Gastroesophageal sphincter (tissue), 3 donors: ENCODE results near the gene KREMEN1.

Experiments
- CTCF ChIP-seq, 4 experiments: fragments of 200-600 bp in 2 of 4; fragments of 450-650 bp in 2 of 4; sonication (generic) in 1 of 4; IDR thresholded peaks; one replicate each; pipeline ENCODE4 v1.5.1; 2017 to 2019; ENCODE audit warnings: antibody characterized with exemption in 4 of 4, mild to moderate bottlenecking in 2 of 4, moderate library complexity in 2 of 4
- EP300 ChIP-seq: sonication (generic); formaldehyde crosslinking; IDR thresholded peaks from one replicate; pipeline ENCODE4 v1.6.1; 2017; ENCODE audit warnings: antibody characterized with exemption, mild to moderate bottlenecking
- POLR2A ChIP-seq, 2 donors: fragments of 450-650 bp; IDR thresholded peaks; one replicate each; pipeline ENCODE4 v1.6.1; 2017; ENCODE audit warnings: antibody characterized with exemption in 2 of 2, mild to moderate bottlenecking in 2 of 2, moderate library complexity in 1 of 2
- POLR2AphosphoS5 ChIP-seq: sonication (generic); formaldehyde crosslinking; IDR thresholded peaks from one replicate; pipeline ENCODE4 v1.6.1; 2017; ENCODE audit warnings: antibody characterized with exemption

GRCh38 chr22:29163808-29164207, 91.0 kb downstream of the KREMEN1 start:
- no peak for TF ChIP-seq CTCF (IDR thresholded peaks at IDR 0.05)
- no peak for TF ChIP-seq POLR2AphosphoS5
- TF ChIP-seq POLR2A (IDR thresholded peaks at IDR 0.05): no peak
- no peak for TF ChIP-seq EP300
